ENCODE measurements around the gene TRAM2. TPM values are rescaled to one million over a fixed set of nuclear protein-coding genes. Genes with fewer than 3 reads are reported as not detected.

TRAM2 gene
- total RNA-seq (1 to 10 TPM; 3.4 to 5.7 (median 4.5) TPM), polyA plus RNA-seq (1 to 10 TPM; 2.1 to 4.5 (median 3.0) TPM)
- long read RNA-seq, donor 1, full-length matches to known transcripts, result 3 of 7 reads
- long read RNA-seq, donor 1, partial matches to known transcripts, result 0 of 7 reads
- long read RNA-seq, donor 1, other reads (novel, unspliced or antisense), result 4 of 7 reads
- long read RNA-seq, donor 2, full-length matches to known transcripts, result 6 of 12 reads
- long read RNA-seq, donor 2, partial matches to known transcripts, result 2 of 12 reads
- long read RNA-seq, donor 2, other reads (novel, unspliced or antisense), result 4 of 12 reads

DNA sequence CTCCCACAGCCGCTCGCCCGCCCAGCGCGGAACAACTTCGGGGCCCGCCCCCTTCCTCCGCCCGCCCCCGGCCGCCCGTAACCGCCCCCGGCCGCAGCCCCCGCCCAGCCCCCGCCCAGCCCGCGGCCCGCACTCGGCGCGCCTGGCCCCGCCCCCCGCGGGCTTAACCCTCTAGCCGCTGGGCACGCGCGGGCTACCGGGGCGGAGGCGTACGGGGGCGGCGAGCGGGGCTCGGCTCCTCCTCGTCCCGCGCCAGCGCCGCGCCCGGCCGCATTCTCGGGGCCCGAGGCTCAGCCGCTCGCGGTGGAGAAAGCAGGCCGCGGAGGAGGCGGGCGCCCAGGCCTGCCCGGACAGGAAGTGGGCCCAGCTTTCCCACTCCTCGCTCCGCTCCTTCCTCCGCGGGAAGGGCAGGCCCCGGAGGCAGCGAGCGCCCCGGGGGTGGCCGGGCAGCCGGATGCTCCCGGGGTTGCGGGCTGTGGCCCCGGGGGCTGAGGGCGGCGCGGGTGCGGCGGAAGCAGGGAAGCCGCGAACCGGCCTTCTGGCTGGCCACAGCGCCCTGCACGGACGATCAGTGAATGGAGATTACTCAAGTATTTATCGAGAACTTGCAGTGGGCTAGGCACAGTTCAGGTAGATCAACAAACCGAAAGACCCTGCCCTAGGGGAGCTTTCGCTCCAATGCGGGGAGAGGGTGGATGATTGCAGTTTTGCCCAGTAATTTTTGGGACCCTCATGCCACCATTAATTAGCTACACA is at the start of gene TRAM2:
Gene TRAM2 (minus strand): TSS at position 39 of the 756 bp plus-strand sequence. CDS start 145 bp downstream, outside the sequence.
- 0 to 1% (median 1%) methylated on average over 24 to 84 of the region's 84 CpGs for WGBS, 3 donors

DNA sequence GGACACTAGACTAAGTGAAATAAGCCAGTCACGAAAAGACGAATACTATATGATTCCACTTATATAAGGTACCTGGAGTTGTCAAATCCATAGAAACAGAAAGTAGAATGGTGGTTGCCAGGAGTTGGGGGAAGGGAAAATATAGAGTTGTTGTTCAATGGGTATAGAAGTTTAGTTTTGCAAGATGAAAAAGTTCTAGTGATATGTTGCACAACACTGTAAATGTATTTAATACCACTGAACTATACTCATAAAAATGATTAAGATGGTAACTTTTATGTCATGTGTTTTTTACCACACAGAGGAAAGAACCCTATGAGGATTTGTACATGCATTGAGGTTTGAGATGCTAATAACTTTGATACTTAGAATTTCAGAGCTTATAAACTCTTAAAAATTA is 46.0 kb upstream of the TRAM2 start:
- DNase-seq (no peak), ATAC-seq (no peak)
- no peaks in the 10 kb centered on the region for H3K27me3 ChIP-seq (ENCODE audit: insufficient read depth in 3 of 3, low read length in 2 of 3)
- H3K4me3 ChIP-seq, result no peak overlapping the region
- TF ChIP-seq, protein P1, sequence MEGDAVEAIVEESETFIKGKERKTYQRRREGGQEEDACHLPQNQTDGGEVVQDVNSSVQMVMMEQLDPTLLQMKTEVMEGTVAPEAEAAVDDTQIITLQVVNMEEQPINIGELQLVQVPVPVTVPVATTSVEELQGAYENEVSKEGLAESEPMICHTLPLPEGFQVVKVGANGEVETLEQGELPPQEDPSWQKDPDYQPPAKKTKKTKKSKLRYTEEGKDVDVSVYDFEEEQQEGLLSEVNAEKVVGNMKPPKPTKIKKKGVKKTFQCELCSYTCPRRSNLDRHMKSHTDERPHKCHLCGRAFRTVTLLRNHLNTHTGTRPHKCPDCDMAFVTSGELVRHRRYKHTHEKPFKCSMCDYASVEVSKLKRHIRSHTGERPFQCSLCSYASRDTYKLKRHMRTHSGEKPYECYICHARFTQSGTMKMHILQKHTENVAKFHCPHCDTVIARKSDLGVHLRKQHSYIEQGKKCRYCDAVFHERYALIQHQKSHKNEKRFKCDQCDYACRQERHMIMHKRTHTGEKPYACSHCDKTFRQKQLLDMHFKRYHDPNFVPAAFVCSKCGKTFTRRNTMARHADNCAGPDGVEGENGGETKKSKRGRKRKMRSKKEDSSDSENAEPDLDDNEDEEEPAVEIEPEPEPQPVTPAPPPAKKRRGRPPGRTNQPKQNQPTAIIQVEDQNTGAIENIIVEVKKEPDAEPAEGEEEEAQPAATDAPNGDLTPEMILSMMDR (IDR thresholded peaks at IDR 0.05), result no peak
- no peaks in the 10 kb centered on the region for H3K9me3 ChIP-seq
- WGBS, 3 donors, result 78 to 90% (median 88%) methylated on average over 2 of the region's 2 CpGs
- intact Hi-C loops (cut with DNase I), result no loop called here
- H3K4me1 ChIP-seq, result no peaks in the 10 kb centered on the region
- H3K36me3 ChIP-seq (ENCODE audit: insufficient read depth in 1 of 2, low read depth in 1 of 2), result no peaks in the 10 kb centered on the region
- H3K27ac ChIP-seq, result no peak overlapping the region

More for the DNA sequence above, at the start of gene TRAM2:
- Histone ChIP-seq H3K36me3 (ENCODE audit: insufficient read depth in 1 of 2, low read depth in 1 of 2) (peaks cover 0 to 12% of the 10 kb centered on the region in 2 donors), H3K4me3 (peak within 1 kb of the TSS; percentile 98), H3K27ac (peak within 1 kb of the TSS; percentile 98), H3K4me1 (peaks cover 19% of the 10 kb centered on the region), H3K27me3 (ENCODE audit: insufficient read depth in 3 of 3, low read length in 2 of 3) (no peaks in the 10 kb centered on the region), H3K9me3 (no peaks in the 10 kb centered on the region)
- DNase-seq (peak; percentile 92), ATAC-seq (peak; percentile 92 to 95 (median 94))
- TF ChIP-seq, protein P1 (IDR thresholded peaks at IDR 0.05), result peak; percentile 26
- intact Hi-C loops (cut with DNase I), result loop anchor here (1.0 to 10.0 kb wide), 5 partner anchors 60 to 292 kb away; partner anchors contain the start of genes EFHC1 (in 2 of the 2) and MCM3 (in 1 of the 2)

DNA sequence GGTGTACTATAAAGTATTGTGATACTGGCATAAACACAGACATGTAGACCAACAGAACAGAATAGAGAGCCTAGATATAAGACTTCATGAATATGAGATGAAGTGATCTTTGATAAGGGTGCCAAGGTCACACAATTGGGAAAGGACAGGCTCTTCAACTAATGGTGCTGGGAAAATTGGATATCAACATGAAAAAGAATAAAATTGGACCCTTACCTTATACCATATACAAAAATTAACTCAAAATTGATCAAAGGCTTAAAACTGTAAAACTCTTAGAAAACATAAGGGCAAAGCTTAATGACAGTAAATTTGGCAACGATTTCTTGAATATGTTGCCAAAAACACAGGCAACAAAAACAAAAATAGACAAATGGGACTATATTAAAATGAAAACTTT is 44.8 kb upstream of the TRAM2 start:
- TF ChIP-seq, protein P1 (IDR thresholded peaks at IDR 0.05), result no peak
- intact Hi-C loops (cut with DNase I), result no loop called here
- Histone ChIP-seq H3K36me3 (ENCODE audit: insufficient read depth in 1 of 2, low read depth in 1 of 2) (no peaks in the 10 kb centered on the region), H3K27me3 (ENCODE audit: insufficient read depth in 3 of 3, low read length in 2 of 3) (no peaks in the 10 kb centered on the region), H3K4me1 (no peaks in the 10 kb centered on the region), H3K27ac (no peak overlapping the region), H3K4me3 (no peak overlapping the region), H3K9me3 (no peaks in the 10 kb centered on the region)
- ATAC-seq (no peak), DNase-seq (no peak)
- WGBS, 3 donors, result 66 to 81% (median 78%) methylated on average over 1 of the region's 1 CpG

- intact Hi-C loops (cut with DNase I), result no loop called here
- no peak overlapping the region for H3K27ac ChIP-seq
- H3K9me3 ChIP-seq, result no peaks in the 10 kb centered on the region
- DNase-seq, result no peak
- ATAC-seq, result no peak
- no peaks in the 10 kb centered on the region for H3K4me1 ChIP-seq
- H3K36me3 ChIP-seq (ENCODE audit: insufficient read depth in 1 of 2, low read depth in 1 of 2), result no peaks in the 10 kb centered on the region
- no peak overlapping the region for H3K4me3 ChIP-seq
- TF ChIP-seq, protein P1 (IDR thresholded peaks at IDR 0.05), result no peak
- H3K27me3 ChIP-seq (ENCODE audit: insufficient read depth in 3 of 3, low read length in 2 of 3), result no peaks in the 10 kb centered on the region
Observed at GRCh38 chr6:52620906-52621190, 44.0 kb upstream of the TRAM2 start.
